H9 (cell line): Measurements from ENCODE around the gene PRPF18. TPM values are rescaled to one million over a fixed set of nuclear protein-coding genes. Genes with fewer than 3 reads are reported as not detected.

Experiments
- DNase-seq: peaks from one replicate; pipeline ENCODE4 v3.0.0-alpha.2; 2017
- H2AFZ ChIP-seq: one replicate; pipeline ENCODE4 v1.6.1; 2013; ENCODE audit warnings: mild to moderate bottlenecking, low read length, control low read depth, moderate library complexity
- H2AK5ac ChIP-seq: 2 replicates; pipeline ENCODE4 v1.6.1; 2013; ENCODE audit warnings: low read length, control low read depth, mixed read lengths; ENCODE audit not compliant: insufficient read length
- H2BK120ac ChIP-seq: one replicate; pipeline ENCODE4 v1.6.1; 2013; ENCODE audit warnings: low read depth, mild to moderate bottlenecking, low read length, control low read depth, inconsistent platforms; ENCODE audit not compliant: poor library complexity, severe bottlenecking
- H2BK12ac ChIP-seq: 2 replicates; pipeline ENCODE4 v1.6.1; 2013; ENCODE audit warnings: low read length, control low read depth, mixed read lengths, low read depth; ENCODE audit not compliant: insufficient read length
- H2BK15ac ChIP-seq: 2 replicates; pipeline ENCODE4 v1.6.1; 2013; ENCODE audit warnings: low read depth, low read length, control low read depth
- H2BK20ac ChIP-seq: one replicate; pipeline ENCODE4 v1.6.1; 2013; ENCODE audit warnings: low read depth, mild to moderate bottlenecking, low read length, control low read depth, inconsistent platforms; ENCODE audit not compliant: poor library complexity, severe bottlenecking
- H2BK5ac ChIP-seq: 2 replicates; pipeline ENCODE4 v1.6.1; 2013; ENCODE audit warnings: low read length, control low read depth, mixed read lengths; ENCODE audit not compliant: insufficient read length
- H3K14ac ChIP-seq: 2 replicates; pipeline ENCODE4 v1.6.1; 2013; ENCODE audit warnings: low read length, control low read depth; ENCODE audit not compliant: insufficient read depth
- H3K18ac ChIP-seq: 2 replicates; pipeline ENCODE4 v1.6.1; 2013; ENCODE audit warnings: low read depth, mild to moderate bottlenecking, mixed read lengths, low read length, control low read depth; ENCODE audit not compliant: insufficient read length
- H3K23ac ChIP-seq: 2 replicates; pipeline ENCODE4 v1.6.1; 2013; ENCODE audit warnings: low read length, control low read depth, mixed read lengths, low read depth; ENCODE audit not compliant: insufficient read length
- H3K23me2 ChIP-seq: 2 replicates; pipeline ENCODE4 v1.6.1; 2013; ENCODE audit warnings: low read depth, mild to moderate bottlenecking, mixed read lengths, low read length, control low read depth; ENCODE audit not compliant: insufficient read length, poor library complexity, severe bottlenecking
- H3K27ac ChIP-seq: 2 replicates; pipeline ENCODE4 v1.5.1; 2013; ENCODE audit warnings: low read length, control low read depth, mixed read lengths, low read depth; ENCODE audit not compliant: insufficient read length
- H3K27me3 ChIP-seq: 2 replicates; pipeline ENCODE4 v1.6.1; 2013; ENCODE audit warnings: low read length, control low read depth, inconsistent platforms; ENCODE audit not compliant: insufficient read depth
- H3K4ac ChIP-seq: 2 replicates; pipeline ENCODE4 v1.6.1; 2013; ENCODE audit warnings: low read depth, mild to moderate bottlenecking, control low read depth, inconsistent platforms, low read length, moderate library complexity
- H3K4me1 ChIP-seq: 2 replicates; pipeline ENCODE4 v1.6.1; 2013; ENCODE audit warnings: low read length, control low read depth, inconsistent platforms; ENCODE audit not compliant: insufficient read depth
- H3K4me2 ChIP-seq: 2 replicates; pipeline ENCODE4 v1.6.1; 2013; ENCODE audit warnings: low read length, control low read depth, mixed read lengths; ENCODE audit not compliant: insufficient read length, insufficient read depth
- H3K56ac ChIP-seq: 2 replicates; pipeline ENCODE4 v1.6.1; 2013; ENCODE audit warnings: low read depth, mild to moderate bottlenecking, mixed read lengths, low read length, control low read depth; ENCODE audit not compliant: insufficient read length
- H3K79me1 ChIP-seq: 2 replicates; pipeline ENCODE4 v1.6.1; 2013; ENCODE audit warnings: low read depth, mild to moderate bottlenecking, moderate library complexity, low read length, control low read depth, inconsistent platforms; ENCODE audit not compliant: insufficient read depth, poor library complexity, severe bottlenecking
- H3K79me2 ChIP-seq: 2 replicates; pipeline ENCODE4 v1.6.1; 2013; ENCODE audit warnings: low read length, control low read depth, inconsistent platforms; ENCODE audit not compliant: insufficient read depth
- H3K9ac ChIP-seq: 2 replicates; pipeline ENCODE4 v1.6.1; 2013; ENCODE audit warnings: low read length, control low read depth, mixed read lengths; ENCODE audit not compliant: insufficient read length; ENCODE audit errors: extremely low read depth
- H3K9me3 ChIP-seq: one replicate; pipeline ENCODE4 v1.6.1; 2013; ENCODE audit warnings: low read depth, low read length, inconsistent platforms; ENCODE audit not compliant: control insufficient read depth
- H3T11ph ChIP-seq: one replicate; pipeline ENCODE4 v1.6.1; 2013; ENCODE audit warnings: mild to moderate bottlenecking, low read length, control low read depth, inconsistent platforms
- H4K20me1 ChIP-seq: one replicate; pipeline ENCODE4 v1.6.1; 2013; ENCODE audit not compliant: control insufficient read depth, insufficient read length, insufficient read depth
- H4K5ac ChIP-seq: 2 replicates; pipeline ENCODE4 v1.6.1; 2013; ENCODE audit warnings: low read depth, mild to moderate bottlenecking, mixed read lengths, low read length, control low read depth; ENCODE audit not compliant: insufficient read length
- H4K8ac ChIP-seq: replicated peaks from 2 replicates; pipeline ENCODE4 v1.6.1; 2013; ENCODE audit warnings: low read length, control low read depth, mixed read lengths, low read depth; ENCODE audit not compliant: insufficient read length
- H4K91ac ChIP-seq: 2 replicates; pipeline ENCODE4 v1.6.1; 2013; ENCODE audit warnings: low read depth, mild to moderate bottlenecking, moderate library complexity, mixed read lengths, low read length, control low read depth; ENCODE audit not compliant: insufficient read length
- H3K27ac Mint-ChIP-seq, 3 experiments: 2 replicates in 2 of 3; 3 replicates in 1 of 3; pipeline ENCODE4 v1.8.0; 2020 to 2021; ENCODE audit warnings: mixed read lengths in 3 of 3, mild to moderate bottlenecking in 1 of 3, moderate library complexity in 1 of 3
- H3K27me3 Mint-ChIP-seq: 2 replicates; pipeline ENCODE4 v1.8.0; 2021; ENCODE audit warnings: low read depth, mild to moderate bottlenecking, moderate library complexity, mixed read lengths
- H3K36me3 Mint-ChIP-seq, 3 experiments: 2 replicates in 2 of 3; 3 replicates in 1 of 3; pipeline ENCODE4 v1.8.0; 2020 to 2021; ENCODE audit warnings: low read depth in 3 of 3, mixed read lengths in 3 of 3; ENCODE audit not compliant: insufficient read depth in 1 of 3
- H3K4me1 Mint-ChIP-seq, 2 experiments: 2 replicates each; pipeline ENCODE4 v1.8.0; 2020; ENCODE audit warnings: mixed read lengths in 2 of 2
- H3K4me3 Mint-ChIP-seq, 2 experiments: 2 replicates in 1 of 2; 3 replicates in 1 of 2; pipeline ENCODE4 v1.8.0; 2020 to 2021; ENCODE audit warnings: mild to moderate bottlenecking in 2 of 2, mixed read lengths in 2 of 2, moderate library complexity in 1 of 2
- H3K9me3 Mint-ChIP-seq, 2 experiments: 2 replicates in 1 of 2; 3 replicates in 1 of 2; pipeline ENCODE4 v1.8.0; 2020; ENCODE audit warnings: mild to moderate bottlenecking in 2 of 2, mixed read lengths in 2 of 2, moderate library complexity in 1 of 2
- WGBS: extraction: QIAGEN DNeasy Blood & Tissue Kit; methylation state at CpG from one replicate; pipeline ENCODE4 v1.1.7; 2013; ENCODE audit warnings: missing lambda C conversion rate, low lambda C conversion rate, mixed read lengths; ENCODE audit not compliant: insufficient read length; ENCODE audit errors: extremely low coverage; 5-methylcytosine and 5-hydroxymethylcytosine counted together
- total RNA-seq: library from RNA; stranded (reverse); gene quantifications from 2 replicates; pipeline ENCODE4 v1.2.1, GENCODE V29; 2021
- TF ChIP-seq, protein P1 (sequence below): fragments of 200-600 bp; sonication (generic); conservative IDR thresholded peaks from 3 replicates; pipeline ENCODE4 v1.8.0; 2021; ENCODE audit warnings: antibody characterized with exemption, mild to moderate bottlenecking

The PRPF18 gene
- total RNA-seq, 1 experiment from 2014 or later, result 17.1 TPM

GRCh38 chr10:13593535-13593934 lies 6.8 kb downstream of the PRPF18 start:
- H3K9me3 ChIP-seq, result no peaks in the 10 kb centered on the region
- Mint-ChIP-seq H3K4me1 (no peaks in the 10 kb centered on the region), H3K36me3 (no peaks in the 10 kb centered on the region; a peak in 2 of 7 replicates), H3K27me3 (no peaks in the 10 kb centered on the region), H3K9me3 (no peaks in the 10 kb centered on the region), H3K4me3 (no peak overlapping the region), H3K27ac (no peak overlapping the region; a peak in 1 of 7 replicates)
- H3K23ac ChIP-seq, result no peak overlapping the region
- DNase-seq, result no peak
- no peaks in the 10 kb centered on the region for H3K27me3 ChIP-seq
- H3K9ac ChIP-seq, result peak overlapping the region; percentile 23
- H4K20me1 ChIP-seq, result no peaks in the 10 kb centered on the region
- no peak overlapping the region for H3K14ac ChIP-seq
- TF ChIP-seq, protein P1, sequence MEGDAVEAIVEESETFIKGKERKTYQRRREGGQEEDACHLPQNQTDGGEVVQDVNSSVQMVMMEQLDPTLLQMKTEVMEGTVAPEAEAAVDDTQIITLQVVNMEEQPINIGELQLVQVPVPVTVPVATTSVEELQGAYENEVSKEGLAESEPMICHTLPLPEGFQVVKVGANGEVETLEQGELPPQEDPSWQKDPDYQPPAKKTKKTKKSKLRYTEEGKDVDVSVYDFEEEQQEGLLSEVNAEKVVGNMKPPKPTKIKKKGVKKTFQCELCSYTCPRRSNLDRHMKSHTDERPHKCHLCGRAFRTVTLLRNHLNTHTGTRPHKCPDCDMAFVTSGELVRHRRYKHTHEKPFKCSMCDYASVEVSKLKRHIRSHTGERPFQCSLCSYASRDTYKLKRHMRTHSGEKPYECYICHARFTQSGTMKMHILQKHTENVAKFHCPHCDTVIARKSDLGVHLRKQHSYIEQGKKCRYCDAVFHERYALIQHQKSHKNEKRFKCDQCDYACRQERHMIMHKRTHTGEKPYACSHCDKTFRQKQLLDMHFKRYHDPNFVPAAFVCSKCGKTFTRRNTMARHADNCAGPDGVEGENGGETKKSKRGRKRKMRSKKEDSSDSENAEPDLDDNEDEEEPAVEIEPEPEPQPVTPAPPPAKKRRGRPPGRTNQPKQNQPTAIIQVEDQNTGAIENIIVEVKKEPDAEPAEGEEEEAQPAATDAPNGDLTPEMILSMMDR, result no peak
- H2BK12ac ChIP-seq, result no peak overlapping the region
- no peak overlapping the region for H2BK20ac ChIP-seq
- H3K23me2 ChIP-seq, result no peaks in the 10 kb centered on the region
- no peak overlapping the region for H2BK5ac ChIP-seq
- no peak overlapping the region for H3K27ac ChIP-seq
- peaks cover 5% of the 10 kb centered on the region for H3K79me1 ChIP-seq
- H2AFZ ChIP-seq, result no peak overlapping the region
- no peaks in the 10 kb centered on the region for H3K4me1 ChIP-seq
- no peak overlapping the region for H2AK5ac ChIP-seq
- no peak overlapping the region for H3K4me2 ChIP-seq
- no peak overlapping the region for H4K8ac ChIP-seq
- no peak overlapping the region for H4K5ac ChIP-seq
- no peak overlapping the region for H3K4ac ChIP-seq
- H3T11ph ChIP-seq, result no peak overlapping the region
- no peak overlapping the region for H2BK15ac ChIP-seq
- no peak overlapping the region for H4K91ac ChIP-seq
- H2BK120ac ChIP-seq, result no peak overlapping the region
- H3K56ac ChIP-seq, result no peak overlapping the region
- WGBS, result 100% methylated on average over 1 of the region's 2 CpGs
- H3K18ac ChIP-seq, result no peak overlapping the region
- H3K79me2 ChIP-seq, result no peaks in the 10 kb centered on the region
